NCI-H2227 (cell line): ENCODE measurements around the gene CLTA.

ENCODE experiments used
- DNase-seq: peaks from one replicate; lab custom pipeline; 2025; ENCODE audit not compliant: unreplicated experiment; lab: John Stamatoyannopoulos, UW

Gene CLTA, protein sequence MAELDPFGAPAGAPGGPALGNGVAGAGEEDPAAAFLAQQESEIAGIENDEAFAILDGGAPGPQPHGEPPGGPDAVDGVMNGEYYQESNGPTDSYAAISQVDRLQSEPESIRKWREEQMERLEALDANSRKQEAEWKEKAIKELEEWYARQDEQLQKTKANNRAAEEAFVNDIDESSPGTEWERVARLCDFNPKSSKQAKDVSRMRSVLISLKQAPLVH

GRCh38 chr9:36190388-36191289, at the start of gene CLTA:
TSS of gene CLTA (plus strand) at chr9:36190921. CDS start at chr9:36191057, 136 bp downstream.
- peak; percentile 94 for DNase-seq

GRCh38 chr9:36141288-36141687, 49.4 kb upstream of the CLTA start:
- DNase-seq: no peak

DNA sequence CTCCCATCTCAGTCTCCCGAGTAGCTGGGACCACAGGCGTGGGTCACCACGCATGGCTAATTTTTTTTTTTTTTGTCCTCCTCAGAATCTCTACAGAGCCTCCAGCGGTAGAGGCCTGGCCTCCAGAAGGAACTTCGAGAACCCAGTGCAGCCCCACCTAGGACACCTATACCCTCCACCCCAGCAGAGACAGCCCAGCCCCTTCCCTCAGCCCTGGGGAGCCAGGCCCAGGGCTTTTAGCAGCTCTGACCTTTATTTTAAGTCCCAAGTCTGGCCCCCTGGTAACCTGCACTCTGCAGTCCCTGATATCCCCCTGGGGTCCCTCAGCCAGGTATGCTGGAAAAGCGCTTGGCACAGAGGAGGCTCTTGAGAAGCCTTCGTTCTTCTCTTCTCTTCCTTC, 49.0 kb upstream of the CLTA start:
- no peak for DNase-seq

DNA sequence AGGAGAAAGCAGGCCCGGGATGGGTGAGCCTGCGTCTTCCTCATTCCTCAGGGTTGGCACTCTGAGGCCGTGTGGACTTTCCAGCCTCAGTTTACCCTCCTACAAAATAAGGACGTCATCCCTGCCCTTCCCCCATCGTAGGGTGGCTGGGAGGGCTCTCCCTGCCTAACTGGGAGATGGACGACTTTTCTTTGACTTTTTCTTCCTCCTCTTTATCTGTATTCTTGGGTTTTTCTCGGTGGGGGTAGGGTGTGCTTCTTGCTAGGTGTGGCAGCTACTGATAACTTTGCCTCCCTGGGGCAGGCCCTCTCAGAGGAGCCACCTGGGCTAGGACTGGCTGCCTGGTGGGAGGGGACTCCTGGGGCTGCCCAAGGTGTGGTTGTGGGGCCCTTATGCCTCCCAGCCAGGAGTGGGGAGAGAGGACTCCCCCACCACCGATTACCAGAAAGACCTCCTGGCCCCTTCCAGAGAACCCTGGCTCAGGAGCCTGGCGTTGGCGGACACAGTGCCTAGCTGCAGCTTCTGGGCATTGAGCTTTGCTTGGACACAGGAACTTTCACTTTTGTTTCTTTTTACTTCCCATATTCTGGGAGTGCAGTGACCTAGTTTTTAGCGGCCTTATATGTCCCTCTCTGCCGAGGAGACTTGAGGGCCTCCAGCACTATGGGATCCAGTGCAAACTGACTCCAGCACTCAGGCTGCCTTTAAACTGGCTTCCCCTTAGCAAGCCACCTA, 48.0 kb upstream of the CLTA start:
- no peak for DNase-seq

DNA sequence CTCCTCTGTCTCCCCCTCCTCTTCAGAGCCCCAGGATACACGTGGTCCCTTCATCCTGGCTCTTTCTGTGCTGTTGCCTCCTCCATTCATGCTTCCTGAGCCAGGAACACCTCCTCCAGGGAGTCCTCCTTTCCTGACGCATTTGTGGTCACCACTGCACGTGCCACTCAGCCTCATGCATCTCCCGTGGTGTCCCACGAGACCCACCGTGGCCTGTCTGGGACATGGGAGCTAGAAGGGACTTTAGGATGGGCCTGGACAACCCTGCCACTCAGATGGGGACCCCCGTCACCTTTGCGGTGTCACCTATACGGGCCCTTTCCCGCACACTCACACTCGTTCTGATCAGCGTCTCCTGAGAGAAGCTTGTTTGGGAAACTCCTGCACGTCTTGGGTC, 47.5 kb upstream of the CLTA start:
- no peak for DNase-seq

DNA sequence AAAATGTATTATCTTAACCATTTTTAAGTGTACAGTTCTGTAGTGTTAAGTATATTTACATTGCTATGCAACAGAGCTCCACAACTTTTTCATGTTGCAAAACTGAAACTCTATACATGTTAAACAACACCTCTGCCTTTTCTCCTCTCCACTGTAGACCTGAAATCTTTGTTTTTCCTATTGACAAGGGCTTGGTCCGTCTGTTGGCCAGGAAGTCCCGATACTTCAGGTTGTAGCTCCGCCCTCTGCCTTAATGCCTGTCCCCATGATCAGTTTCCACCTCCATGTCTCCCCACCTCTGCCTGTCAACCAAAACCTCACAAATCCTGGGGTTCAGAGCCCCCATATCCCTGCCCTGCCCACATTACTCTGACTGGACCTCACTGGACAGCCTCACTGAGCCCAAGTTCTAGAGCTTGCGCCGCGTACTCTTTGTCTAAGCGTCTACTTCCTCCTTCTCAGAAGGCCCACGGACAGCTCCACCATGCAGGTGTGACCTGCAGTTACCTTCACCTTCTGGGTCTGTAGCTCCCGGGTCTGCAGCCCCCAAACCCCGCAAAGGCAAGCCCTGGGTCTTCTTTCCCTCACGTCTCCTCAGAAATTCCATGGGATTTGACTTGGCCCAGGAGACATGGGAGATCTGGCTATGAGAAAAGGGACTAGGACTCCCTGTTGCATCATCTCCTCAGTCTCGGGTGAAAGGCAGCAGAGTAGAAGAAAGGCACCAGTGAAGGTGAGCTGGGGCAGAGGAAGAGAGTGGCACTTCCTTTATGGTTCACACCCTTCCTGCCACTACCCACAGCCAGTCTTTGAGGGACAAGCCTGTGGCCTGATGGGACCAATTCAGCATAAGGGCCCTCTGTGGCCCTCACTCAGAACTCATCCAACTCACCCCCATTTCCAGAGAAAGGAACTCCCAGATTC, 46.1 kb upstream of the CLTA start:
- no peak for DNase-seq

DNA sequence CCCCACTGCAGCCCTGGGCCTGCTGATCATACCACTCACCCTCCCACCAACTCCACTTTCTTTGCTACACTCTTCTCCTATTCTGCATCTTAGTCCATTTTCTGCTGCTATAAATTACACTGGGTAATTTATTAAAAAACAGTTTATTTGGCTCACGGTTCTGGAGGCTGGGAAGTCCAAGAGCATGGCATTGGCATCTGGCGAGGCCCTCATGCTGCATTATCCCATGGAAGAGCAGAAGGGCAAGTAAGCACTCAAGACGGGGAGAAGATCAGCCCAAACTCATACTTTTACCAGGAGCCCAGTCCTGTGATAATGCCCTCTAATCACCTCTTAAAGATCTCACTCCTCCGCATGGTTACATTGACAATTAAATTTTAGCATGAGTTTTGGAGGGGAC, 44.8 kb upstream of the CLTA start:
- DNase-seq: no peak

GRCh38 chr9:36146651-36147050, 44.1 kb upstream of the CLTA start:
- no peak for DNase-seq

GRCh38 chr9:36147441-36148175, 43.1 kb upstream of the CLTA start:
- no peak for DNase-seq

- DNase-seq: peak; percentile 19
These were observed 42.2 kb upstream of the CLTA start for GRCh38 chr9:36148311-36149051.

DNA sequence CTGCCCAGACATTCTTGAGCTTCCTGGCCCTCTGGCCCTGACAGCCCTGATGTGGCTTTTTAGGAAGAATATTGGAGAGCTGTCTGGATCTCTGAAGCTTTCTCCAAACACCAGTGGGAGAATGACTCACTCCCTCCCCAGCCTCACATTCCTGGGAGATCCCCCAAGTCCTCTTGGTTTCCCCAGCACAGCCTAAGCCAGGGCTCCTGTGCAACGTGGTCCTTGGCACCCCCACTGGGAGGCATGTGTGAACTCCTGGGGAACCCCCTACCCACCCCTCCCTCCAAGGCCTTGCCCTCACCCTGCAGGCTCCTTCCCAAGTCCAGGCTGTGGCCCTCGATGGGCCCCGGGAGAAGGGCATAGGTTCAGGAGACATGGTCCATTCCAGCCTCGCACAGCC, 41.5 kb upstream of the CLTA start:
- DNase-seq: no peak

DNA sequence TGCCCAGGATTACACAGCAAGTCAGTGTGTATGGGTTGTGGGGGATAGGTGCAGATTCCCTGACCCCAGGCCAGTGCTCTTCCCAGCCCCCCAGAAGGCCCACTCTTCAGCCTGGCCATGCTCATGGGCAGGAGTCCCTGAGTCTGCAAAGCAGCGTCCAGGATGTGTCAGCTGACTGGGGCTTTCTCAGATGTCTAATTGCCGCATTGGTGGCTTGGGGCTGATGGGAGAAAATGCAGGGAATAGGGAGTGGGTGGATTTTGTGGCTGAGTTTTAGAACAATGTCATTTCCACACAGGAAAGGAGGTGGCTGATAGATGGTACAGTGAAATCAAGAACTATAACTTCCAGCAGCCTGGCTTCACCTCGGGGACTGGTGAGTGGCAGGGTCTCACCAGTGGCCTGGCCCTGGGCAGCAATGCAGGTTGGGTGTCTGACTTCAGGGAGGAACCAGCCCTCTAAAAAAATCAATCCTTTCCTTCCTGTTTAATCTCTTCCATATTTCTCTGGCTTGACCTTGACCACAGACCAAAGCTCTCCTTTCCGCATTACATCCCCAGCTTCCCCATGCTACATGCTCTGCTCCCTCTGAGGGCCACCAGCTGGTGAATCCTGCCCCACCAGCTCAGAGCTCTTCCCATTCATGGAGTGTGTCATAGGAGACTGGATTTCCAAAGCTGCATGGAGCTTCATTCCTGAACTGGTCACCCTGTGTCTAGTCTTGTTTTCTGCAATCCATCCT, 40.0 kb upstream of the CLTA start:
- DNase-seq: no peak

GRCh38 chr9:36151316-36152210, 39.2 kb upstream of the CLTA start:
- DNase-seq: no peak

GRCh38 chr9:36152741-36153438, 37.8 kb upstream of the CLTA start:
- DNase-seq: no peak

DNA sequence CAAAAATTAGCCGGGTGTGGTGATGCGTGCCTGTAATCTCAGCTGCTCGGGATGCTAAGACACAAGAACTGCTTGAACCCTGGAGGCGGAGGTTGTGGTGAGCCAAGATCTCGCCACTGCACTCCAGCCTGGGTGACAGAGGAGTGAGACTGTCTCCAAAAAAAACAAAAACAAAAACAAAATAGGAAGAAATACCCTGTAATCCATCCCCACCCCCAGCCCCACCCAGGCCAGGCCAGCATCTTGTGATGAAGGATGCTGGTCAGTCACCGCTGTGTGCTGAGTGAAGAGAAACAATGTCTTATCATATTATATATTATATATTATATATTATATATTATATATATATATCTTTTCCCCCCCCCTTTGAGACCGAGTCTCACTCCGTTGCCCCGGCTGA, 37.0 kb upstream of the CLTA start:
- DNase-seq: no peak

DNA sequence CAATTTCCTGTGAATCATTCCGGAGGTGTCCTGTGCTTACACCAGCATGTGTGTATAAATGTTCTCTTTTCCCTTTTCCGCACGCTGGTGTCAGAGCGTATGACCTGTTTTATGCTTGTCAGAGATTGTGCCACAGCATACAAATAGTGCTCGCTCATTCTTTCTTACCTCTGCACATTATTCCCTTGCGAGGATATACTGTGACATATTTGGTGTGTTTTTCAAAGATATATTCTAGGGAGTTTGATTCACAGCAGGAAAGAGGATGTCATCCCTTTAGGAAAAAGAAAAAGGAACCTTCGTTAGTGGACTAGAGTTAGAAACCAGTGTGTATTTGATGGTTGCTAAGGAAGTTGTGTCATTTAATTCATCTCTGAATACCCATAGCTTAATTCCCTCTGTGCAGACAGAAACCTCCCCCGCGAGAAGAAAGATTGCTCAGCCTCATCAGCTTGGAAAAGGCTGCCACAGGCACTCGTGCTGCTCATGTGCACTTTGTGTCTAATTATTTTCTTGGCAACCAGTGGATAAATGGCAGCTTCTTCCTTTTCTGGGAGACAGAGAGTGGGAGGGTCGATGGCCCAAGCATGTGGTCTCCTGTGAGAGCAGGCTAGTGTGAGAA, 36.3 kb upstream of the CLTA start:
- peak; percentile 65 for DNase-seq

- no peak for DNase-seq
These were observed 34.6 kb upstream of the CLTA start for GRCh38 chr9:36156116-36156515.
